GM10266 (cell line): ENCODE measurements around the gene RPS6KA3.

Source experiments
- DNase-seq: peaks from one replicate; pipeline ENCODE4 v3.0.0; 2012; ENCODE audit errors: extremely low spot score
- TF ChIP-seq, protein P1 (sequence below): IDR thresholded peaks from 2 replicates; pipeline ENCODE4 v1.5.1; 2012; ENCODE audit warnings: mild to moderate bottlenecking, low read depth; ENCODE audit not compliant: control insufficient read depth, insufficient read depth; ENCODE audit errors: missing control alignments

Gene RPS6KA3

DNA sequence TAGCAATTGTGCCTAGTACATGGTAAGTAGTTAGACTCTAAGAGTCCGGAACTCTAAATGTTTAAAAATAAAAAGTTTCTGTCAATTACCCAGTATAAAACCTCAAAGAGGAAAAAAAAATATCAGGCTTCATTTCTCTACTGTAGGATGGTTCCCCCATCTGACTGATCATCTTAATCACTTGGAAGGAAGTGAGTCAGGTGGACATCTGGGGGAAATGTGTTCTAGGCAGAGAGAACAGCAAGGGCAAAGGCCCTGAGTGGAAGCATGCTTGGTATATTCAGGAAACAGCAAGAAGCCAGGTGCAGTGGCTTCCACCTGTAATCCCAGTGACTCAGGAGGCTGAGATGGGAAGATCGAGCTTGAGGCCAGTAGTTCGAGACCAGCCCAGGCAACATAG, 122.2 kb downstream of the RPS6KA3 start:
- TF ChIP-seq, protein P1, sequence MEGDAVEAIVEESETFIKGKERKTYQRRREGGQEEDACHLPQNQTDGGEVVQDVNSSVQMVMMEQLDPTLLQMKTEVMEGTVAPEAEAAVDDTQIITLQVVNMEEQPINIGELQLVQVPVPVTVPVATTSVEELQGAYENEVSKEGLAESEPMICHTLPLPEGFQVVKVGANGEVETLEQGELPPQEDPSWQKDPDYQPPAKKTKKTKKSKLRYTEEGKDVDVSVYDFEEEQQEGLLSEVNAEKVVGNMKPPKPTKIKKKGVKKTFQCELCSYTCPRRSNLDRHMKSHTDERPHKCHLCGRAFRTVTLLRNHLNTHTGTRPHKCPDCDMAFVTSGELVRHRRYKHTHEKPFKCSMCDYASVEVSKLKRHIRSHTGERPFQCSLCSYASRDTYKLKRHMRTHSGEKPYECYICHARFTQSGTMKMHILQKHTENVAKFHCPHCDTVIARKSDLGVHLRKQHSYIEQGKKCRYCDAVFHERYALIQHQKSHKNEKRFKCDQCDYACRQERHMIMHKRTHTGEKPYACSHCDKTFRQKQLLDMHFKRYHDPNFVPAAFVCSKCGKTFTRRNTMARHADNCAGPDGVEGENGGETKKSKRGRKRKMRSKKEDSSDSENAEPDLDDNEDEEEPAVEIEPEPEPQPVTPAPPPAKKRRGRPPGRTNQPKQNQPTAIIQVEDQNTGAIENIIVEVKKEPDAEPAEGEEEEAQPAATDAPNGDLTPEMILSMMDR: no peak
- DNase-seq: no peak

DNA sequence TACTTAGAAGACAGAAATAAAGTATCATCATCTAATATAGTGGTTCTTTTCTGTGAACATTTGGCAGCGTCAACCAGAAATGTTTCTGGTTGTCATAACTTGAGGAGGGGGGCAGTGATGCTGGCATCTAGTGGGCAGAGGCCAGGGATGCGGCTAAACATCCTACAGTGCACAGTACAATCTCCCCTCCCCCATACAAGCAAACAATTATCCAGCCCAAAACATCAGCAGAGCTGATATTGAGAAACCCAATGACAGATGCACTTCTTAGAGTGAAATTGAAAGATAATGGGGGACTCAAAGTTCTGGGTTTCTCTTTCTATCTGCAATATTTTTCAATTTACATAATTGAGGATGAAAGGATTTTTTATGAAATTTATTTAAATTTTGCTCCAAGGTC, 123.1 kb downstream of the RPS6KA3 start:
- no peak for DNase-seq
- TF ChIP-seq, protein P1: no peak

DNA sequence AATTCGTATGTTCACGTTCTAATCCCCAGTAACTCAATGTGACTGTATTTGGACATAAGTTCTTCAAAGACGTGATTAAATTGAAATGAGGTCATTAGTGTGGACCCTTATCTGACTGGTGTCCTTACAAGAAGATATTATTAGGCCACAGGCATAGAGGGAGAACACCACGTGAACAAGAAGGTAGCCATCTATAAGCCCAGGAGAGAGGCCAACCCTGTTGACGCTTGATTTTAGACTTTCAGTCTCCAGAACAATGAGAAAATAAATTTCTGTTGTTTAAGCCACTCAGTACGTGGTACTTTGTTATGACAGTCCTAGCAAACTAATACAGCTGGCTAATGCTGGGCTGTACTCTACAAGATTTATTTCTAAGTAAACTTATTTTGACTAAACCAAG, 123.6 kb downstream of the RPS6KA3 start:
- TF ChIP-seq, protein P1: no peak
- no peak for DNase-seq

DNA sequence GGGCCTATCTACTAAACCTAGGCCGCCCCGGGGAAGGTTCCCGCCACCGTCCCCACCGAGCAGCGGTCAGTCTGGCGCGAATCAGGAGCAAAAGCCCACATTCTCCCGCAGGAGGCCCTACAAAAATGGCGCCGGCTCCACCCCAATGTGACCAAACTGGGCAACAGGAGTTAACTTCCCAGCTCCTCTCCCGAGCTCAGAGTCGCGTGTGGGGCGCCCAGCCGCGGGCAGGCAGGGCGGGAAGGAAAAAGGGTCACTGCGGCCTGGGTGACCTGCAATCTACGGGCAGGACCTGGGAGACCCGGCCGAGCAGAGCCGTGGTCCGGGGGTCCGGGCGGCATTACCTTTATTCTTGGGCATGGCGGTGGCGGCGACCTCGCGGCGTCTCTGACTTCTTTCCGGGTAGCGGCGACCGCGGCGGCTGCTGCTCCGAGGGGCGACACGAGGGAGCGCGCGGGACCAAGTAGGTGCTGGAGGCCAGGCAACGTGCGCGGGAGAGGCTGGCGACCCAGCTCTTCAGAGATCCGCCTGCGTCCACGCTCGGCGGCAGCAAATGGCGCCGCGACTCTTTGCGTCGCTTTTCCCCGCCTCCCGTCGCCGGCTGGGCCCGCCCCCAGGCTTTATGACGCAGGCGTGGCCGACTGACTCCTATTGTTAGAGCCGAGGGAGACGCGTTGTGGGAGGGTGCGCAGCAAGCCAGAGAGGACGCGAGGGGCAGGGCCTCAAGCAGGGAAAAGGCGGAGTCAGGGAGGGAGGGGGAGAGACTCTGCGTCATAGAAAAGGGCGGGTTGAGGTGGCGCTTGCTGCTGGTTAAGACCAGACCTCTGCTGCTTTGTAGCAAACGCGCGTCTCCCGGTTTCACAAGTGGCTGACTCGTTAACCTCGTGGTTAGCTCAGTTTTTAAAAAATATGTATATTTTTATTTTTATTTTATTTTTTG, 125.2 kb downstream of the RPS6KA3 start, which contains the start of gene EIF1AX:
TSS of gene EIF1AX (minus strand) at position 558 of the 940 bp plus-strand sequence. CDS start at position 360, 198 bp downstream.
- DNase-seq: peak; percentile 76

DNA sequence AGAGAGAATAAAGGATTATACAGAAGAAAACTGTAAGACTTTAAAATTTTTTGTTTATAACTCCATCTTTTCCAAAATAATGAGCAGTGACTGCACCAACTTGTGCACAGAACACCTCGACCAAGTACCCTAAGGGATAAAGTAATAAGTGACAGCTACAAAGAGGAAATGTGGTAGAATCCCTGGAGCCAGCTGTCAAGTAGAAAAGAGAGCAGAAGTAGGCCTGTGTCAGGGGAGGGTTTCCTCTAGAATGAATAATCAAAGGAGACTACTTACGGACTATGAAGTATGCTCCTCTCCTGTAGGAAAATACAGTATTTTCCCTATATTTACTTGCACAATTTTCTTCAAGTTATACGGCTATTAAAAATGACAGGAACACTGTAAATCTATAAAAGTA, 126.3 kb downstream of the RPS6KA3 start:
- TF ChIP-seq, protein P1: no peak
- no peak for DNase-seq

More for the DNA sequence above, 125.2 kb downstream of the RPS6KA3 start, which contains the start of gene EIF1AX:
- TF ChIP-seq, protein P1: no peak

DNA sequence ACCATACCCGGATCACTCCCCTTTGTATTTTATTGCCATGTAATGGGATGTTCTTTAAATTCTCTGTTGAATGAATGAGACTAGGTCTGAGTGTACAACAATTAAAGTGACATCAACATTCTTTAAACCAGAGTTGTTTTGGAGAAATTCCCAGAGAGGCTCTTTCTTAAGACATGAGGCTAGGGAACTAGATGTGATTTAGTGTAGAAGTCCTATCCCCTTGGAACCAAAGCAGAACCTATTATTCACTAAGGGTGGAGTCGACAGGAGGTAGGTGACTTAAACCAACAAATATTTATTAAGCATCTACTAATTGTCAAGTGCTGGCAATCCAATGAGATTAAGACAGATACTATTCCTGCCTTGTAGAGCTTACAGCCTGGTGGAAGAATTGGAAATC, 126.7 kb downstream of the RPS6KA3 start:
- TF ChIP-seq, protein P1: no peak
- DNase-seq: no peak

DNA sequence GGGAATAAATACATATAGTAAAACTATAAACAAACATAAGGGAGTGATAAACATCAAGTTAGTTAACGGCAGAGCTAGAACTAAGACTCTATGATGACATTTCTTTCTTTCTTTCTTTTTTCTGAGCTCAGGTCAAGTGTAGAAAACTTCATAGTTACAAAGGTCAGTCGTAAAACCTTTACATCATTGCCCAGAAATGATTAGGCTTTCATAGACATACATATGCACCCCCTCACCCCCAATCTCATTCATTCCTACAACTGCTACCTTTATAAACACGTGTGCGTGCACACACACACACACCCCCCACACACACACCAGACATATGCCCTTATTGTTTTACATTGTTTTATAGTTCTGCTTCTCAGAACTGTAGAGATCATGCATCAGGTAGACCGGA, 130.8 kb downstream of the RPS6KA3 start:
- TF ChIP-seq, protein P1: no peak
- DNase-seq: no peak
